Measurements from ENCODE around the gene SRP72.

Gene SRP72

DNA sequence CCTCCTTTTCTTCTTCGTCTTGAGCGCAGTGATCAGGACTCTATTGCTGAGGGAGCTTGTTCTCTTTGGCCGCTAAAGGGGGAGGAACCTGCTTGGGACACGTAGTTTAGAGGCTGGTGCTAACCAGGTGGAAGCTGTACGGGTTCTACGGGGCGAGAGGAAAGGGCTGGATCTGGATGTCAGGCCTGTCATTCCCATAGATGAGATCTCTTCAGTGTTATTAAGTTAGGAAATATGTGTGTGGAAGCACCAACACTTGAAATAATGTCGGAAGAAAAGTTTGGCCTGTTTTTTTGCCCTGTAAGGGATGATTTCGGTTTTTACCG is 643 bp downstream of the SRP72 start:
- ATAC-seq (ENCODE audit: low read depth) (peak; percentile 45), DNase-seq (ENCODE audit: low spot score) (no peak)
- Histone ChIP-seq H3K9me3 (ENCODE audit: severe bottlenecking) (no peaks in the 10 kb centered on the region), H3K4me1 (ENCODE audit: insufficient read depth, poor library complexity, severe bottlenecking) (peaks cover 29% of the 10 kb centered on the region), H3K4me3 (ENCODE audit: severe bottlenecking) (peak overlapping the region; percentile 91), H3K36me3 (ENCODE audit: low read depth) (peaks cover 40% of the 10 kb centered on the region), H3K27me3 (ENCODE audit: insufficient read depth, poor library complexity, severe bottlenecking) (no peaks in the 10 kb centered on the region), H3K27ac (ENCODE audit: poor library complexity, severe bottlenecking) (peak overlapping the region; percentile 85)
- no peak for TF ChIP-seq CTCF (IDR thresholded peaks at IDR 0.05; ENCODE audit: poor library complexity, severe bottlenecking)

- H3K4me3 ChIP-seq (ENCODE audit: severe bottlenecking) = no peak overlapping the region
- no peak for ATAC-seq (ENCODE audit: low read depth)
Observed at GRCh38 chr4:56469489-56470210, 2.2 kb downstream of the SRP72 start.

GRCh38 chr4:56475917-56476316 is 8.5 kb downstream of the SRP72 start:
- DNase-seq (ENCODE audit: low spot score) (no peak), ATAC-seq (ENCODE audit: low read depth) (no peak)
- Histone ChIP-seq H3K27me3 (ENCODE audit: insufficient read depth, poor library complexity, severe bottlenecking) (no peaks in the 10 kb centered on the region), H3K4me1 (ENCODE audit: insufficient read depth, poor library complexity, severe bottlenecking) (no peaks in the 10 kb centered on the region), H3K27ac (ENCODE audit: poor library complexity, severe bottlenecking) (no peak overlapping the region), H3K36me3 (ENCODE audit: low read depth) (peaks cover 97% of the 10 kb centered on the region), H3K4me3 (ENCODE audit: severe bottlenecking) (no peak overlapping the region), H3K9me3 (ENCODE audit: severe bottlenecking) (no peaks in the 10 kb centered on the region)
- TF ChIP-seq CTCF (IDR thresholded peaks at IDR 0.05; ENCODE audit: poor library complexity, severe bottlenecking) = no peak

More at GRCh38 chr4:56469489-56470210, 2.2 kb downstream of the SRP72 start:
- H3K27ac ChIP-seq (ENCODE audit: poor library complexity, severe bottlenecking) = no peak overlapping the region
- no peak for TF ChIP-seq CTCF (IDR thresholded peaks at IDR 0.05; ENCODE audit: poor library complexity, severe bottlenecking)
- peaks cover 23% of the 10 kb centered on the region for H3K4me1 ChIP-seq (ENCODE audit: insufficient read depth, poor library complexity, severe bottlenecking)
- no peaks in the 10 kb centered on the region for H3K27me3 ChIP-seq (ENCODE audit: insufficient read depth, poor library complexity, severe bottlenecking)
- DNase-seq (ENCODE audit: low spot score) = no peak
- peaks cover 56% of the 10 kb centered on the region for H3K36me3 ChIP-seq (ENCODE audit: low read depth)
- H3K9me3 ChIP-seq (ENCODE audit: severe bottlenecking) = no peaks in the 10 kb centered on the region

DNA sequence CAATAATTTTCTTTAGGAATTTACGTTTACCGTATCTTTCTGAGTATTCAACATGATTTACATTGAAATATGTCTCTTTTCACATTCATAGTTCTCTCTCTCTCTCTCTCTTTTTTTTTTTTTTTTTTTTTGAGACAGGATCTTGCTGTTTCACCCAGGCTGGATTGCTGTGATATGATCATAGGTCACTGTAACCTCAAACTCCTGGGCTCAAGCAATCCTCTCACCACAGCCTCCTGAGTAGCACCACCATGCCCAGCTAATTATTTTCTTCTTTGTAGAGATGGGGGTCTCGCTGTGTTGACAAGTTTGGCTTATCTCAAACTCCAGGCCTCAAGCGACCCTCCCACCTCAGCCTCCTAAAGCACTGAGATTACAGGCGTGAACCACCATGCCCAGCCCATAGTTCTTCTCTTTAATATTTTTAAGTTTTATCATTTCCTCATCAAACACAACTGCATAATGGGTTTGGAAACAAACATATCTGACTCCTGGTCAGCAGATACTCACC is 9.8 kb downstream of the SRP72 start:
- Histone ChIP-seq H3K9me3 (ENCODE audit: severe bottlenecking) (no peaks in the 10 kb centered on the region), H3K36me3 (ENCODE audit: low read depth) (peaks cover 91% of the 10 kb centered on the region), H3K4me1 (ENCODE audit: insufficient read depth, poor library complexity, severe bottlenecking) (no peaks in the 10 kb centered on the region), H3K4me3 (ENCODE audit: severe bottlenecking) (no peak overlapping the region), H3K27me3 (ENCODE audit: insufficient read depth, poor library complexity, severe bottlenecking) (no peaks in the 10 kb centered on the region), H3K27ac (ENCODE audit: poor library complexity, severe bottlenecking) (no peak overlapping the region)
- ATAC-seq (ENCODE audit: low read depth) = no peak
- no peak for DNase-seq (ENCODE audit: low spot score)
- TF ChIP-seq CTCF (IDR thresholded peaks at IDR 0.05; ENCODE audit: poor library complexity, severe bottlenecking) = no peak

DNA sequence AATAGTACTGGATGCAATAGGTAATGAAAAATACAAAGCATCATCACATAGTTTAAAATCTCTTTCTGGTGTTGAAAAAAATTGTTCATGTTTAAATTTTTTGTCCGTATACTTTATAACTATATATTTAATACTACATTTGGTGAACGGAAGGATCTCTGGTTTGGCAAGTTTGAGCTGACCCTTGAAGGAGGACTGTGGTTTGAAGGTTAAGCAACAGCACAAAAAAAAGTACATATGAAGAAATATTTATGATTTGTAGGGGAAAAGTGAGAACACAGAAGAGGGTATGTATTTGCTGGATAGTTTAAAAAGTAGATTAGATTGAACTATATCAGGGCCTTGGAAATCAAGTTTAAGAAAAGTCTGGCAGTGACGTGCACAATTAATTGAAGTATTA is 13.3 kb downstream of the SRP72 start:
- peaks cover 91% of the 10 kb centered on the region for H3K36me3 ChIP-seq (ENCODE audit: low read depth)
- TF ChIP-seq CTCF (IDR thresholded peaks at IDR 0.05; ENCODE audit: poor library complexity, severe bottlenecking) = no peak

More for the DNA sequence above, 13.3 kb downstream of the SRP72 start:
- ATAC-seq (ENCODE audit: low read depth) (no peak), DNase-seq (ENCODE audit: low spot score) (no peak)
- H3K27me3 ChIP-seq (ENCODE audit: insufficient read depth, poor library complexity, severe bottlenecking) = no peaks in the 10 kb centered on the region
- H3K27ac ChIP-seq (ENCODE audit: poor library complexity, severe bottlenecking) = no peak overlapping the region
- no peak overlapping the region for H3K4me3 ChIP-seq (ENCODE audit: severe bottlenecking)
- H3K9me3 ChIP-seq (ENCODE audit: severe bottlenecking) = no peaks in the 10 kb centered on the region
- H3K4me1 ChIP-seq (ENCODE audit: insufficient read depth, poor library complexity, severe bottlenecking) = no peaks in the 10 kb centered on the region

Measured in RWPE2 (cell line).